ENCODE measurements around the gene GNAI1.

The GNAI1 gene

GRCh38 chr7:80134536-80135308, at the start of gene GNAI1:
GNAI1 (plus strand) TSS chr7:80134831; CDS start chr7:80135161, 330 bp downstream.
- DNase-seq (ENCODE audit: low spot score), result peak; percentile 4

- DNase-seq (ENCODE audit: low spot score), result no peak
Measured at GRCh38 chr7:80087051-80087770, 47.4 kb upstream of the GNAI1 start.

- DNase-seq (ENCODE audit: low spot score), result no peak
Measured at GRCh38 chr7:80087771-80088170, 46.9 kb upstream of the GNAI1 start.

DNA sequence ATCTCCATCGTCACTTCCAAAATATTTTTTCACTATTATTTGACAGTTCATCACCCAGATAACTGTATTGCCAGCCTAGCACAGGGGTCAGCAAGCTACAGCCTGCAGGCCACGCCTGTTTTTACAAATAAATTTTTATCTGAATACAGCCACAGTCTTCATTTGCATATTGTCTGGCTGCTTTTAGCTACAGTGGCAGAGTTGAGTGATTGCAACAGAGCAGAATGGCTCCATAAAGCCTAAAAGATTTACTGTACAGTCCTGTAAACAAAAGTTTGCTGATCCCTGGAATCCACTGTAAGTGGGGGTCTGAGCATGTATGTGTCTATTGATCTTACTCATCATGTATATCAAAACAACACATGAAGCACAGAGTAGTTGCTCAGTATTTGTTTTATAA, 45.9 kb upstream of the GNAI1 start:
- DNase-seq (ENCODE audit: low spot score), result no peak

- no peak for DNase-seq (ENCODE audit: low spot score)
Measured at GRCh38 chr7:80089366-80089765, 45.3 kb upstream of the GNAI1 start.

GRCh38 chr7:80093349-80093748, 41.3 kb upstream of the GNAI1 start:
- no peak for DNase-seq (ENCODE audit: low spot score)

- no peak for DNase-seq (ENCODE audit: low spot score)
Measured at GRCh38 chr7:80095545-80095944, 39.1 kb upstream of the GNAI1 start.

GRCh38 chr7:80097756-80098155, 36.9 kb upstream of the GNAI1 start:
- DNase-seq (ENCODE audit: low spot score), result no peak

GRCh38 chr7:80098795-80099194, 35.8 kb upstream of the GNAI1 start:
- no peak for DNase-seq (ENCODE audit: low spot score)

- DNase-seq (ENCODE audit: low spot score), result no peak
Measured at GRCh38 chr7:80100254-80100653, 34.4 kb upstream of the GNAI1 start.

- DNase-seq (ENCODE audit: low spot score), result no peak
Measured at GRCh38 chr7:80105701-80106408, 28.8 kb upstream of the GNAI1 start.

DNA sequence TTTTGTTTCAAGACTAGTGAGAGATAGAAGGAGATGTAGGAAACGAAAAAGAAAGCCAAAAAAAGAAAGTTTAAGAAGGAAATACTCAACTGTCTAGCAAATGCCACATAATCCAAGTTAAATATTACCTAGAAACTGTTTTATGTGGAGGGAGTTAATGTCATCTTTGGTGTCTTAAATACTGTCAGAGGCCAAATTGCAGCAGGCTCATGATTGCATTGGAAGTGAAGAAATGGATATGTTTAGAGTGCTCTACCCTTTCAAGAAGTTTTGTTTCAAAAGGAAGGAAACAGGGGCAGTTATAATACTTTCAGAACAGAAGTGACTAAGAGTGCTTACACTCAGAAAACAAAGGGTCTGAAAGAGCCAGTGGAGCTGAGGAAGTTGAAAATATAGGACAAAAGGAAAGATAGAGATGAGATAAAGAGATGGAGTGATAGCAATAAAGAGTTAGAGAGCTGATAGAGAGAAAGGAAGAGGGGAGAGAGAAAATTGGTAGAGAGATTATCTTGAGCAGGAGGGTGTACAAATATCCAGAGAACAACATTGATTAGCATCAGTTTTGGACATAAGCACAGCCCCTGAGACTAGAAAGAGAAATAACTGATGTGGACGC, 28.0 kb upstream of the GNAI1 start:
- DNase-seq (ENCODE audit: low spot score), result no peak

DNA sequence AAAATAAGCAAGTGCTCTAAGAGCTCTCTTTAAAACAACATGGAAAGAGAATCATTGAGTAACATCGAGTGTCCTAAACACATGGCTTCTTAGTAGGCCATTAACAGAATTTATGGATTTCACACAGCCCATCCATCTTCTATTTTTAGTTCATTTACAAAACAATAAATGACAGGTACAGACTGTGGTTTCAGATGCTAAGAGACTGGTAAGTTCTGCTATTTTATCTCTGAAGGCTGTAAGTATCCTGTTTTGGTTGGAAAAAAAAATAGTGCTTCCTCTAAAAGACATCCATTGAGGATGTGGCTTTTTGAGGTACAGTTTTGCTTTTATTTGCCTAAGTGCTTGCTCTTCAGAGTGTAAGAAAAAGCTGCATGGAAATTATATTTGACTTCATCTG, 27.4 kb upstream of the GNAI1 start:
- DNase-seq (ENCODE audit: low spot score), result no peak

DNA sequence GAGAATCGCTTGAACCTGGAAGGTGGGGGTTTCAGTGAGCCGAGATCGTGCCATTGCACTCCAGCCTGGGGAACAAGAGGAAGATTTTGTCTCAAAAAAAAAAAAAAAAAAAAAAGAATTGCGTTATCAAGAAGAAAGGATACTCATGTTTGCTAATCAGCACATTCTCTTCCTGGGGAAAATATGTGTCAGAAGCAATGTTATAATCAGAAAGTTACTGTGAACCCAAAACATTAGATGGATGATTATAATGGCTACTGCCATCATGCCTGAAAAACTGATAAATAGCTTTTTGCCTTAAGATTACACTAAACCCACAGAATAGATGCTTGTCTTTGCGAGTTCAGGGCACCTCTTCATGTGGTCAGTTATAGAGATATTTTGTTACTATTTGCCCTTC, 24.3 kb upstream of the GNAI1 start:
- no peak for DNase-seq (ENCODE audit: low spot score)

GRCh38 chr7:80114159-80114558, 20.5 kb upstream of the GNAI1 start:
- DNase-seq (ENCODE audit: low spot score), result no peak

DNA sequence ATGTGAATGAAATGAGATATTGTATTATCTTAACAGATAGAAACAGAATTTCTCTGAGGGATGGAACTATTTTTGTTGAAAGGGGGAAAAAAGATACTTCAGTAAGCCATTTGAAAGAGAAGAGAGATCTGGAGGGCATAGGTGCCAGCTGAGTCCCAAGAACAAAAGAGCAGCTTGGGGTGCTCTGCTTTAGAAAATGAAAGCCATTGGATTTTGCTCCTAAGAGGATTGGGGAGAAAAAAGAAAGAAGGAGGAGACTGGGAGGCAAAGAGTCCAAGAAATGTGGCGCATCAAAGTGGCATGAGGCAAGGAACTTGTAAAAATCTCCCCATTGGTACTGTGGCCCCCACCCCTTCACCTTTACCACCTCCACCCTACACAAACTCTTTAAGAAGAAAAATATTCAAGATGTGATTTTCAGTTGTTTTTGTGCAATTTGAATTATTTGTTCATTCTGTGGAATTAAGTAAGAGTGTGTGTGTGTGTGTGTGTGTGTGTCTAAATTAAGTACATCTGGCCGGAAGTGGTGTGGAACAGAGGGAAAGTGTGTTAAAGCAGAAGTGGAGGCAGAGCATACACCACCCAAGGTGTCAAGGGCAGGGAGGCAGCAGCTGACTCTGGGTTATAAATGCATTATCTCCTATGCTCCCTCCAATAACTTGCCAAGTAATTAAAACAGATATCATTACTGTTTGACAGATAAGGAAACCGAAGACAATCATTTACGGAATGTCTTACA, 9.9 kb upstream of the GNAI1 start:
- no peak for DNase-seq (ENCODE audit: low spot score)

GRCh38 chr7:80127412-80128160, 7.0 kb upstream of the GNAI1 start:
- DNase-seq (ENCODE audit: low spot score), result no peak

GRCh38 chr7:80128918-80129317, 5.7 kb upstream of the GNAI1 start:
- no peak for DNase-seq (ENCODE audit: low spot score)

GRCh38 chr7:80129785-80130184, 4.8 kb upstream of the GNAI1 start:
- DNase-seq (ENCODE audit: low spot score), result no peak

DNA sequence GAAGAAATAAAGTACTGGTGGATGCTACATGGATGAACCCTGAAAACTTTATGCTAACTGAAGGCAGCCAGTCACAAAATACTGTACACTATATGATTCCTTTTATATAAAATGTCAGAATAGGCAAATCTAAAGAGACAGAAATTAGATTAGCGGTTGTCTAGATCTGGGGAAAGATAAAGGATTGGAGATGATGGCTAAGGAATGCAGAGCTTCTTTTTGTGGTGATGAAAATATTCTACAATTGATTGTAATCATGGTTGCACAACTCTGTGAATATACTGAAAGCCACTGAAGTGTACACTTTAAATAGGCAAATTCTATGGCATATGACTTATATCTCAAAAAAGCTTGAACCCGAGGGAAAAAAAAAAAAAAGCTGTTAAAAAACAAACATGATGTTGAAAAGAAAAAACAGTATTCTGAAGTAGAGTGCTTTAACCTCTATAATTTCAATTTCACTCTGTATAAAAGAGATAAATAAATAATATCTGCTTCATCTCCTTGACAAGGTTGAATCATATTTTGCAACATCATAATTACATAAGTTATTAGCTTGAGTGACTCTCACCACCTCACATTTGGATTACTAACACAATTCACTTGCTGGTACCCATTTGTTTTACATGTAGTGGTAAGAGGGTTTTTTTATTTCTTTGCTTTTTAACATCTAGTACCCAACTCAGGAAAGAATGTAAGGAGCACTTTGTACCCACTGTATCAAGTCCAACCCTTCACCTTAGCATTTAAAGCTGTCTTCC, 2.8 kb upstream of the GNAI1 start:
- DNase-seq (ENCODE audit: low spot score), result no peak
